Lower lobe of right lung (tissue), 2 donors: ENCODE measurements around the gene KRT14. TPM values are rescaled to one million over a fixed set of nuclear protein-coding genes. Genes with fewer than 3 reads are reported as not detected.

Experiments used
- ATAC-seq, 2 donors: fragments of 200-7000 bp; cut with Tn5 transposase; one replicate each; pipeline ENCODE4 v1.9.1; 2020 to 2022; ENCODE audit warnings: mild to moderate bottlenecking in 2 of 2, moderate library complexity in 2 of 2
- DNase-seq: peaks from one replicate; pipeline ENCODE4 v3.0.0-alpha.2; 2020
- H3K27ac ChIP-seq: fragments of 200-600 bp; one replicate; pipeline ENCODE4 v1.8.0; 2022
- H3K27me3 ChIP-seq: fragments of 200-600 bp; one replicate; pipeline ENCODE4 v1.8.0; 2022; ENCODE audit warnings: low read depth
- H3K36me3 ChIP-seq: fragments of 200-600 bp; one replicate; pipeline ENCODE4 v1.8.0; 2022; ENCODE audit warnings: mild to moderate bottlenecking
- H3K4me1 ChIP-seq: fragments of 200-600 bp; one replicate; pipeline ENCODE4 v1.8.0; 2022
- H3K4me3 ChIP-seq: fragments of 200-600 bp; one replicate; pipeline ENCODE4 v1.8.0; 2022; ENCODE audit warnings: mild to moderate bottlenecking
- H3K9me3 ChIP-seq: fragments of 200-600 bp; one replicate; pipeline ENCODE4 v1.8.0; 2022
- CTCF ChIP-seq: fragments of 200-600 bp; IDR thresholded peaks from one replicate; pipeline ENCODE4 v1.8.0; 2022; ENCODE audit warnings: antibody characterized with exemption, mild to moderate bottlenecking
- intact Hi-C: fragments of 100-400 bp; cut with DNase I; formaldehyde crosslinking; loops from one replicate; pipeline ENCODE4 v1.11.0; 2022
- total RNA-seq: library from RNA; stranded (reverse); fragmentation: NEBNext Ultra II Directional; extraction: Animal tissue kit (Norgen Biotek cat#: 25700); gene quantifications from one replicate; pipeline ENCODE4 v1.2.1, GENCODE V29; 2021
- donor health status: DM: no; HTN: yes; CAD: no; lungs with severe emphysema.

KRT14 gene
- total RNA-seq, 1 donor from 2014 or later: not detected

GRCh38 chr17:41600318-41600717 lies 13.6 kb upstream of the KRT14 start:
- no peaks in the 10 kb centered on the region for H3K9me3 ChIP-seq
- DNase-seq (no peak), ATAC-seq (no peak)
- no peaks in the 10 kb centered on the region for H3K27me3 ChIP-seq
- no peaks in the 10 kb centered on the region for H3K36me3 ChIP-seq
- intact Hi-C loops: no loop called here
- TF ChIP-seq CTCF: no peak
- H3K27ac ChIP-seq: no peak overlapping the region
- H3K4me1 ChIP-seq: no peaks in the 10 kb centered on the region
- no peak overlapping the region for H3K4me3 ChIP-seq

GRCh38 chr17:41599680-41600079 lies 13.0 kb upstream of the KRT14 start:
- Histone ChIP-seq H3K9me3 (no peaks in the 10 kb centered on the region), H3K4me3 (no peak overlapping the region), H3K36me3 (no peaks in the 10 kb centered on the region), H3K4me1 (no peaks in the 10 kb centered on the region), H3K27me3 (no peaks in the 10 kb centered on the region), H3K27ac (no peak overlapping the region)
- DNase-seq (peak; percentile 3), ATAC-seq (no peak)
- intact Hi-C loops: no loop called here
- no peak for TF ChIP-seq CTCF

GRCh38 chr17:41595585-41595984 lies 8.9 kb upstream of the KRT14 start:
- no peak for TF ChIP-seq CTCF
- intact Hi-C loops: no loop called here
- H3K4me3 ChIP-seq: no peak overlapping the region
- H3K27me3 ChIP-seq: peaks cover 5% of the 10 kb centered on the region
- DNase-seq: no peak
- no peaks in the 10 kb centered on the region for H3K36me3 ChIP-seq
- H3K9me3 ChIP-seq: no peaks in the 10 kb centered on the region
- H3K27ac ChIP-seq: no peak overlapping the region
- H3K4me1 ChIP-seq: no peaks in the 10 kb centered on the region
- no peak for ATAC-seq

- ATAC-seq (no peak), DNase-seq (no peak)
- H3K27ac ChIP-seq: no peak overlapping the region
- H3K4me3 ChIP-seq: no peak overlapping the region
- TF ChIP-seq CTCF: no peak
- H3K4me1 ChIP-seq: no peaks in the 10 kb centered on the region
- intact Hi-C loops: no loop called here
- H3K36me3 ChIP-seq: no peaks in the 10 kb centered on the region
- H3K9me3 ChIP-seq: no peaks in the 10 kb centered on the region
- H3K27me3 ChIP-seq: peaks cover 5% of the 10 kb centered on the region
Observed at GRCh38 chr17:41594363-41594915, 7.7 kb upstream of the KRT14 start.

GRCh38 chr17:41593306-41593981 lies 6.7 kb upstream of the KRT14 start:
- no peak for DNase-seq
- Histone ChIP-seq H3K4me3 (no peak overlapping the region), H3K27ac (no peak overlapping the region), H3K4me1 (no peaks in the 10 kb centered on the region), H3K9me3 (no peaks in the 10 kb centered on the region), H3K36me3 (no peaks in the 10 kb centered on the region), H3K27me3 (peaks cover 5% of the 10 kb centered on the region)
- intact Hi-C loops: no loop called here
- no peak for TF ChIP-seq CTCF
- no peak for ATAC-seq
